Muscle of back (tissue), 11 donors: Measurements from ENCODE around the gene PPIG. TPM values are rescaled to one million over a fixed set of nuclear protein-coding genes. Genes with fewer than 3 reads are reported as not detected.
"Not testable (repeated sequence)": the region's sequence is repeated elsewhere in the genome, so short reads cannot be mapped to it uniquely, and the experiment has no call there.

Experiments
- DNase-seq, 3 donors: peaks; one replicate each; pipeline versions ENCODE4 v3.0.0 to v3.0.0-alpha.2; 2013
- polyA plus RNA-seq, 10 donors: library from polyadenylated mRNA; unstranded; fragments of 120-200 nt; gene quantifications; one replicate each; pipeline ENCODE4 v1.2.1, GENCODE V29; 2013; ENCODE audit not compliant: insufficient read length in 10 of 10

The PPIG gene
- polyA plus RNA-seq, 10 donors, result 45.7 to 61.9 (median 53.1) TPM

DNA sequence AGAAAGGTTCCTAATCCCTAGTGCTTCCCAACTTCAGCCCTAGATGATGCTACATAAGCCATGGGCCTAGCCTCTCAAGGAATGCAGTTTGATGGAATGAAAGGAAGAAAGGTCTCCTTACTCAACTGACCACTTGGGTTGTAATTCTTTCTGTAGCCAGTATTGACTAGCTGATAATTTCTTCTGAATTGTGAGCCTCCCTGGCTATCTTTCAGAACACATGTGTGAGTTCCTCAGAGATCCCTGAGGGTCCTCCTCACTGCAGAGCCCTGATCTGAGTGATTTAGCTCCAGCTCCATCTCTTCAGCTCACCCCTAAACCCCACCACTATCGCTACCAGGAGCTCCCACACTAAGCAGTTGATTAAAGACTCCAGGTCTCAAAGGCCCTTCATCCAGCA, 78.6 kb downstream of the PPIG start:
- no peak for DNase-seq

DNA sequence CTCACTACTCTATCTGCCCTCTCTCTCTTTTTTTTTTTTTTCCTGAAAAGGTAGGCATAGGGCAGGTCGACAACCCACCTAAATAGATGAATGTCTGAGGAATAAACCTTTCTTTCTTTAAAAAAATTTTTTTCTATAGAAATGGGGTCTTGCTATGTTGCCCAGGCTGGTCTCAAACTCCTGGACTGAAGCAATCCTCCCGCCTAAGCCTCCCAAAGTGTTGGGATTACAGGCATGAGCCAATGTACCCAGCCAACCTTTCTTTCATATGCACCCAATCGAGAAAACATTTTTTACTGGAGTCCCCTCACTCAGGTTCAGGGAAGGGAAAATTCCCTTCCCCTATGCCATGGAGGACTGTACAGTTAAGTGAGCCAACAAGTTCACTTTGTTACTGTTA, 79.1 kb downstream of the PPIG start:
- DNase-seq, result no peak

DNA sequence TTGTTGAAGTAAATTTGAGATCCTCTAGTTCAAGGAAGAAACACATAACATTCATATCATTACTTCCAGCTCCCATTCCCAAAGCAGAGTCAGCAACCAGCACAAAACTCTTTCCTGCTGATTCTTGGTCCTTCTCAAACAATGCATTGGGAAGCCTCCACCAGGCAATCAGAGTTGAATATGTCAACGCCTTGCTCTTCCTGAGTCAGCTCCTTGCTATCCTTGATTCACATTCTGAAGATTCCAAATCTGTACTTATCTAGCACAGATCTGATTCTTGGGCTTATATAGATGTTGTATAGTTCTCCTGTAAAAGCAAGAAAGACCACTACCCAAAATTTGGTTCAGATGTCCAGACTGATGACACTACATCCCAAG, 80.4 kb downstream of the PPIG start:
- peak in 1 of 3 donors; percentile 7 for DNase-seq

DNA sequence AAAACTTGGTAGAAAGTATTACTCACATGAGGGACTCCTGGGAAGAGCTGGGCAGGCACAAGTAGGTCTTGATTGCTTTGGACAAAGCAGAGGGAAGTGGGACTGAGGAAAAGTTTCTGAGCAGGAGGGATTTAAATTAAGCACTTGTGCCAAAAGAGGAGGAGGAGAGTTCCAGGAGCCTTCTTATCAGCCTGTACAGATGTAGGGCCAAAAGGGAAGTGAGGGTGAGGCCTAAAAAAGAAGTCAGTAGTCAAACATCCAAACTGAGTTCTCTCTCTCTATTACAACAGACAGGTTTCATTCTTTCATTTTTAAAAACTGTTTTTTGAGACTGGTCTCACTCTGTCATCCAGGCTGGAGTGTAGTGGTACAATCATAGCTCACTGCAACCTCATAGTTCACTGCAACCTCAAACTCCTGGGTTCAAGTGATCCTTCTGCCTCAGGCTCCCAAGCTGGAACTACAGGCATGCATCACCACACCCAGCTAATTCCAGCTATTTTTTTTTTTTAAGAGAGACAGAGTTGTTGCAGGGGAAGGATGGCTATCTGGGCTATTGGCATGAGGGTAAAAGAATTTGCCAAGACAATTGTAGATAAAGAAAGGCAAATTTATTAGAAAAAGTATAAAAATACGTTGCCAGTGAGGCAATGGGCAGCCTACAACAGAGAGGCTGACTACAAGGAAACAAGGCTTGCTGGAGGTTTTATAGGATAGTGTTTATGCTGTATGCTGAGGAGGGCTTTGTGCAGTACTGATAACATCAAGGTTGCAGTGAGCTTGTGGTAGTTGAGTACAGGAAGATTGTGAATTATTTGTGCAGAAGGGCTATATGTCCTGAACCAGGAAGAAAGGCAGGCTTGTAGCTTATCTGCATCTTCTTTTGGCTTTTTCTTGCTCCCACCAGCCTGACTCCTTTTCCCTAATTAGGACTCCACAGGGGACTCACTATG, 81.1 kb downstream of the PPIG start:
- no peak for DNase-seq

DNA sequence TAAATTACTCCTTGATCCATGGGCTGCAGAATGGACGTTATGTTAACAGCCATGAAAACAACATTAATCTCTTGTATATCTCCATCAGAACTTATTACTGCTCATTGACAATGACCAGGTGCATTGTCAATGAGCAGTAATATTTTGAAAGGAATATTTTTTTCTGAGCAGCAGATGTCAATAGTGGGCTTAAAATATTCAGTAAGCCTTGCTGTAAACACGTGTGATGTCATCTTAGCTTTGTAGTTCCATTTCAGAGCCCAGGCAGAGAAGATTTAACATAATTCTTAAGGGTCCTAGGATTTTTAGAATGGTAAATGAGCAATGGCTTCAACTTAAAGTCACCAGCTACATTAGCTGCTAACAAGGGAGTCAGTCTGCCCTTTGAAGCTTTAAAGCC, 83.4 kb downstream of the PPIG start:
- DNase-seq, result no peak

DNA sequence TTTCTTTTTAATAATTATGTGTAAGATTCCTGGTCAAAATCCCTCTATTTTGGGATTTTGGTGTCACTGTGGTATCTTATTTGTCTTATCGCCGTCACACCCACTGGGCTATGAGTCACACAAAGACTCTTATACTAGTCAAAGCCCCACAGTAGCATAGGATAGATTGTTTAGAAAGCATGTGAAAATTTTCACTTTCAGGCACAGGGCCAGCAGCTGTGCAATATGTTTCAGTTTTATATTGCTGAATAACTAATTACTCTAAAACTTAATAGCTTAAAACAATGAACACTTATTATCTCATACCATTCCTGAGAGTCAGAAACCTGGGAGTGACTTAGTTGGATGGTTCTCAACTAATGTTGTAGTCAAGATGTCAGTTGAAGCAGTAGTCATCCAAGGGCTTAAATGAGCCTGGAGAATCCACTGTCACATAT, 86.1 kb downstream of the PPIG start:
- DNase-seq, result peak in 1 of 3 donors; percentile 7

DNA sequence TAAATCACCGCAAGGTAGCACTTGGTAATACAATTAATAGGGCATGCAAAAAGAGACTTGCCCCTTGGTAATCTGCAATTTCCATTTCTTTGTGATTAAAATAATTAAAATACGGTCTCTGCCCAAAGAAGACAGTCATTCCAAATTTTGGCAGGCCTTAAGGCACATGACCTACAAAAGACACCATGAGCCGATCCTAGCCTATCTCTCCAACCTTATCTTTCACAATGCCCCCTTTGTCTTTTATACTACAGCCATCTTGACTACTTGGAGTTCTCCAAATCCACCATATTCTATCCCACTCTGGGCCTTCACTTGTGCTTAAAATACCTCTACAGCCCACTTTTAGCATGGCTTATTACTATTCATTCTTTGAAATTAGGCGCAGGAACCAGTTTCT, 86.8 kb downstream of the PPIG start:
- DNase-seq, result no peak

DNA sequence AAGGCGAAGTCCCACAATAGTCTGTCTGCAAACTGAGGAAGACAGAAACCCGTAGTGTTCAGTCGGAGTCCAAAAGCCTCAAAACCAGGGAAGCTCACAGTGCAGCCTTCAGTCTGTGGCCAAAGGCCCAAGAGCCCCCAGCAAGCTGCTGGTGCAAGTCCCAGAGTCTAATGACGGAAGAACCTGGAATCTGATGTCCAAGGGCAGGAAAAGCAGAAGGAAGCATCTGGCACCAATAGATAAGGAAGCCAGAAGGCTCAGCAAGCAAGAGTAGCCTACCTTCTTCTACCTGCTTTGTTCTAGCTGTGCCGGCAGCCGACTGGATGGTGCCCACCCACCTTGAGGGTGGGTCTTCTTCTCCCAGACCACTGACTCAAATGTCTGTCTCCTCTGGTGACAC, 88.3 kb downstream of the PPIG start:
- no peak for DNase-seq

DNA sequence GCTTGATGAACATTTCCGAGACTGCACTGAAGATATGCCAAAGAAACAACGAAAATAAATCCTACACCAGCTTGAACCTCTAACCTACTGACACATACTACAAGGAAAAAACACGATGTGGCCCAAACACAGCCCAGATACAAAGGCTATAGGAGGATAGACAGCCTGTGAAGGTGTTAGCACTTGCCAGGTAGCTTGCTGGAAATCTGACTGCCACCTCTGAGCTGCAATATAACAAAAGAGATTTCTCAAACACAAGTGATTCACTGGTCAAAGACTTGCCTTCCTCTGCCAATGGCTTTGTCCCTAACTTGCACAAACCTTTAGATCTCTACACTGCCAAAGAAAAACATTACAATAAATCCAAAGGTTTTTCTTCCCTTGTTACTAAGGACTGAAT, 89.0 kb downstream of the PPIG start:
- no peak for DNase-seq

DNA sequence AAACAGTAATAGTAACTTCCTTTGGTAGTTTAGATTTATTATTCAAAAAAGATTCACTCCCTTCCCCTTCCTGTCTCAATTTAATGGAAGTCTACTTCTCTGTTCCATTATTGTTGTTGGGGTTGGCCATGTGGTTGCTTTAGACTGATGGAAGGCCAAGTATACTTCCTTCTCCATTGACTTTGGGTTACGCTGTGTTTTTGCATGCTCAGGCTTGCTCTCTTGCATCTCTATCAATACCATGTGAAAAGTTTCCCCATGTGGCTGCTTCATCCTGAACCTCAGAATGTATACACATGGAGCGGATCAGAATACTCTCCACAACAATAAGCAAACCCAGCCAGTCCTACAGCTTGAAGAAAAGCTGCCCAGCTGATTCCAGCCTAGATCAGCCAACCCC, 89.8 kb downstream of the PPIG start:
- no peak for DNase-seq

DNA sequence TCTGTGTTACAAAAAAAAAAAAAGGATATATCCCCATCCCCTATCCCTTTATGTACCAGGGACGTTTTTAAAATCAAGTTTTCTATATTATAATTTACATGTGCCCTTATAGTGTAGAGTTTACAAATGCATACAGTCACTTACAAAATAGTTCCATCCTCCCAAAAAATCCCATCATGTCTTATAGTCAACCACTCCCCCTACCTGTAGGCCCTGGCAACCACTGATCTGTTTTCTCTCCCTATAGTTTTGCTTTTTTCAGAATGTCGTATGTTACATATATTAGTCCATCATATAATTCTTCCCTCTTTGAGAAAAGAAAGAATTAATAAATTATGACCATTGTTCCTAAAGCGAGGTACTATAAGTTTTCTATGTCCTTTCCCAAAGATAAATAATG, 92.2 kb downstream of the PPIG start:
- no peak for DNase-seq

DNA sequence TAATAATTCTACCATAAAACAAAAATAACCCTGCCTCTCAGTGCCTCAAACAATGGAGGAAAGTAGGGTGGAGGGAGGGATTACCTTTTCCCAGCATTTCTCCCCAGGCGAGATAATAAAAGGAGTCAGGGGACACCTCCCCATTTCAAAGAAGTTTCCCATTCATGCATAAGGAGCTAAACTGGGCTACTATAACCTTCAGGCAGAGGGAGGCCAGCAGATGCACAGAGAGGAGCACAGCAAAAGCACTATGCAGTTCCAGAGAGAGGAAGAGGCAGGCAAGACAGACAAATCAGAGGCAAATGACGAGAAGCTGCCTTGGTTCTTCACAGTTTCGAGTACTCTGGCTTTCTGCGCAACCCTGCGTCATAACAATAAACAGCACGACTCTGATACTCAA, 92.7 kb downstream of the PPIG start:
- no peak for DNase-seq

DNA sequence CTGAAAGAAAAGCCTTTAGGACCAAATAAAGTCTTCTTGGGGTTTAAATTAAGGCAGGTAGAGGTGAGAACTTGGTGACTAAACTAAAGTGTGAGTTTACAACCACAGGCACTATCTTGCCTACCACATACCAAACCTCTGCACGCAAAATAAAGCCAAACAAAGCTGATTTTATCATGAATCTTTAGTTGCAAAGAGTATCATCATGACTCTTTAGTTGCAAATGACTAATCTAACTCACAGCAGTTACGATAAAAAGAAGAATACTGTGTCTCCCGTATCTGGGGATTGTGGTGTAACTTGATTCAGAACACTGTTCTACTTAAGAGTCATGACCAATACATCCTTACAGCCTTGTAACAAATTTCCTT, 98.9 kb downstream of the PPIG start:
- DNase-seq, result no peak

DNA sequence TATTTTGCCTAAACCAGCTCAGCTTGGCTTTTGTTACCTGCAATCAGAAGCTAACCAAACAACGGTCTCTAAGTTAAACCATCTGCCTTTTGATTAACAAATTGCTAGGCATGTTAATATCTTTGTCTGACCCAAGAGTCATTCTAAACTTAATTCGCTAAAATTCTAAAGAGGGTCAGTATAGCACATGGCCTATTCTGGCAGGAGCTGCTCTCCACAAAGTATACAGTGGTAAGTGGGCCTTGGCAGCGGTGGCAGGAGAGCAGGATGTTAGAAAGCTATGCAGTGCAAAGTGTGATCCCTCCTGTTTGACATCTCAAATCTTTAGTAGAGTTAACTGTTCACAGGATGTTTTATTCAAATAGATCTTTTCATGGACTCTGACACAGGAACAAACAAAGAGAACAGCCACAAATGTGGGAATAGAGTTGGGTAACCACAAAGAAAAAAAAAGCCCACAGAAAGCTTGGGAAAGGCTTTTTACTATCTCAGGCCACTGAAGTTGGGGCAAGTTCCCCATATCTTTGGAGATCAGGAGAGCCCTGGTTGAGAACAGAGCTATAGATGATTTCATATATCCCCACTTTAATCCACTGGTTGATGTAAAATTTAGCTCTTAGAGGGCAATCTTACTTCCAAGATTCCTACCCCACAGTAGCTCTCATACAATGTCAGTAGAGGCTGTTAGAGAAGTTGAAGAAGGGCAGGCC, 99.4 kb downstream of the PPIG start:
- DNase-seq, result no peak

DNA sequence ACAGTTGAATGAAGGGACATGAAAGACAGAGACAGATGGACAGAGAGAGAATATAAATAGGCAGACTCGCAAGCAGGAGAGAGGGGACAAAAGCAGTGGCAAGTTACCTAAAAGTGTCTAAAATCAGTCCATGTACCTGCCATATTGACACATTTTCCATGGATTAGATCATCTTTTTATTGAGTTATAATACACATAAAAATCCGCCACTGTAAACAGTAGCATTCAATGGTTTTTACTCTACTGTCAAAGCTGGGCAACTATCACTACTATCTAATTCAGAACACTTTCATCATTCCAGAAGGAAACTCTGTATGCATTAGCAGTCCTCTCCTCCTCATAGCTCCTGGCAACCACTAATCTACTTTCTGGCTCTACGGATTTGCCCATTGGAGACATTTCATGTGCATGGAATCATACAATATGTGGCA, 100.0 kb downstream of the PPIG start:
- DNase-seq, result no peak

DNA sequence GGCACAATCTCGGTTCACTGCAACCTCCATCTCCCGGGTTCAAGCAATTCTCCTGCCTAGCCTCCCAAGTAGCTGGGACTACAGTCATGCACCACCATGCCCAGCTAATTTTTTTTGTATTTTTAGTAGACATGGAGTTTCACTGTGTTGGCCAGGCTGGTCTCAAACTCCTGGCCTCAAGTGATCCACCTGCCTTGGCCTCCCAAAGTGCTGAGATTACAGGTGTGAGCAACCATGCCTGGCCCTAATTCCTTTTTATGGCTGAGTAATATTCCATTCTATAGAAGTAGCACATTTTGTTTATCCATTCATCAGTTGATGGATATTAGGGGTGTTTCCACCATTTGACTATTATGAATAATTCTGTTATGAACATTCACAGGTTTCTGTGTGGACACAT, 100.6 kb downstream of the PPIG start:
- not testable (repeated sequence) for DNase-seq

DNA sequence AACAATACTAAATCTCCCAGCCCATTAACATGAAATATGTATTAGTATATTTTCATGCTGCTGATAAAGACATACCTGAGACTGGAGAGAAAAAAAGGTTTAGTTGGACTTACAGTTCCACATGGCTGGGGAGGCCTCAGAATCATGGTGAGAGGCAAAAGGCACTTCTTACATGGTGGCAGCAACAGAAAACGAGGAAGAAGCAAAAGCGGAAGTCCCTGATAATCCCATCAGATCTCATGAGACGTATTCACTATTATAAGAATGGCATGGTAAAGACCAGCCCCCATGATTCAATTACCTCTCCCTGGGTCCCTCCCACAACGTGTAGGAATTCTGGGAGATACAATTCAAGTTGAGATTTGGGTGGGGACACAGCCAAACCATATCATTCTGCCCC, 102.7 kb downstream of the PPIG start:
- not testable (repeated sequence) for DNase-seq

DNA sequence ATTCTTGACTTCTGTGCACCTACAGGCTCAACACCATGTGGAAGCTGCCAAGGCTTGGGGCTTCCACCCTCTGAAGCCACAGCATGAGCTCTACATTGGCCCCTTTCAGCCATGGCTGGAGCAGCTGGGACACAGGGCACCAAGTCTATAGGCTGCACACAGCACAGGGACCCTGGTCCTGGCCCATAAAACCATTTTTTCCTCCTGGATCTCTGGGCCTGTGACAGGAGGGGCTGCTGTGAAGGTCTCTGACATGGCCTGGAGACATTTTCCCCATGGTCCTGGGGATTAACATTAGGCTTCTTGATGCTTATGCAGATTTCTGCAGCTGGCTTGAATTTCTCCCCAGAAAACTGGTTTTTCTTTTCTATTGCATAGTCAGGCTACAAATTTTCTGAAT, 103.8 kb downstream of the PPIG start:
- not testable (repeated sequence) for DNase-seq

DNA sequence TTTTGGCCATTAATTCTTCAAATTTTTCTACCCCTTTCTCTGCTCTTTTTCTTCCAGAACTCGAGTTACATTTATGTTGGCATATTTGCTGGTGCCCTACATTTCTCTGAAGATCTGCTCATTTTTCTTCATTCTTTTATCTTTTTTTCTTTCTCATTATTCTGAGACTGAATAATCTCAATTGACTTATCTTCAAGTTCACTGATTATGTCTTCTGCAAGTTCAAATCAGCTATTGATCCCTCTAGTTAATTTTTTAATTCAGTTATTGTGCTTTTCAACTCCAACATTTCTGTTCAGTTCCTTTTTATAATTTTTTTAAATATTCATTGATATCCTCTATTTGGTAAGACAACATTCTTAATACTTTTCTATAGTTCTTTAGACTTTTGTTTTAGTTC, 106.8 kb downstream of the PPIG start:
- no peak for DNase-seq
